Measurements from ENCODE around the gene LRCOL1. TPM values are rescaled to one million over a fixed set of nuclear protein-coding genes. Genes with fewer than 3 reads are reported as not detected.

The LRCOL1 gene
- total and polyA plus RNA-seq, 2 of the 8 experiments (the other 6 are each of a cell fraction or from before 2014, with no cell fraction given), result not detected

DNA sequence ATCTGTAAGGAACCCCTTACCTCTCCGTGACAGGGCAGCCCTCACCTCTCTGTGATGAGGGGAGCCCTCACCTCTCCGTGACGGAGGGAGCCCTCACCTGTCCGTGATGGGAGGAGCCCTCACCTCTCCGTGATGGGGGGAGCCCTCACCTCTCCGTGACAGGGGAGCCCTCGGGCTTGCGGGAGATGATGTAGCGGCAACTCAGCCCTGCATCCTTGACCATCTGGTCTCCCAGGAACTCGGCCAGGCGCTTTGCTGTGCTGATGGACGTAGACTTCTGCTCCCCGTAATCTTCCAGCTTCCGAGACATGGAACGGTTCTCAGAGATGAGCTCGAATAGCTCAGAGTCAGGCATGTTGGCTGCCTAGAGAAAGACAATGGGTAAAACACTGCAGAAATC lies 48.8 kb upstream of the LRCOL1 start:
- H4K5ac ChIP-seq (ENCODE audit: insufficient read length, low read depth, low read length), result no peak overlapping the region
- no peak overlapping the region for H3K4me3 ChIP-seq (ENCODE audit: extremely low read depth in 1 of 4, insufficient read depth in 2 of 4, low read depth in 3 of 4, low read length in 4 of 4)
- H4K8ac ChIP-seq (ENCODE audit: extremely low read depth, insufficient read depth, low read length), result no peak overlapping the region; the same call in 1 of the 2 replicates
- H3K27ac ChIP-seq (ENCODE audit: low read depth, low read length), result no peak overlapping the region
- WGBS, 2 experiments (ENCODE audit: extremely low coverage in 1 of 2, insufficient coverage in 1 of 2, insufficient read length in 1 of 2, insufficient replicate concordance in 2 of 2, low coverage in 1 of 2, low lambda C conversion rate in 2 of 2, missing lambda C conversion rate in 1 of 2), result 88% methylated on average over 16 of the region's 16 CpGs; no CpG with 5 or more reads in 1 of the 2 experiments
- H4K91ac ChIP-seq (replicated peaks; ENCODE audit: insufficient read length, low read length), result no peak overlapping the region
- no peak overlapping the region for H3K14ac ChIP-seq (ENCODE audit: insufficient read length)
- H2BK20ac ChIP-seq (ENCODE audit: low read length), result no peak overlapping the region
- no peak overlapping the region for H3K56ac ChIP-seq (replicated peaks; ENCODE audit: insufficient read length, low read depth, low read length)
- no peak overlapping the region for H3K4me2 ChIP-seq (ENCODE audit: insufficient read depth in 1 of 2, low read depth in 2 of 2, low read length in 2 of 2)
- H3K9ac ChIP-seq (replicated peaks in 1 of 4; ENCODE audit: extremely low read depth in 1 of 4, low read depth in 3 of 4, low read length in 3 of 4), result no peak overlapping the region
- no peaks in the 10 kb centered on the region; a peak in 1 of 7 replicates for H3K27me3 ChIP-seq (replicated peaks in 1 of 4; ENCODE audit: control insufficient read depth in 3 of 4, extremely low read depth in 1 of 4, insufficient read depth in 3 of 4, low read length in 3 of 4)
- H2BK120ac ChIP-seq (replicated peaks; ENCODE audit: low read depth, low read length), result no peak overlapping the region
- CTCF ChIA-PET (ENCODE audit: partially characterized antibody), result interaction anchor here (1.0 to 1.8 kb wide), 4 partner anchors 20 to 49 kb away, joined by 3 to 6 read pairs (median 4); partner anchors contain the start of gene LRCOL1
- peaks cover 52 to 89% (median 79%) of the 10 kb centered on the region in 4 experiments for H3K36me3 ChIP-seq (ENCODE audit: control insufficient read depth in 2 of 4, insufficient read depth in 4 of 4, low read length in 3 of 4)
- H3K4ac ChIP-seq (replicated peaks; ENCODE audit: insufficient read length, low read depth, low read length), result no peak overlapping the region
- no peaks in the 10 kb centered on the region for H3K9me3 ChIP-seq (ENCODE audit: insufficient read depth in 2 of 2, low read depth in 1 of 2, low read length in 1 of 2)
- POLR2A ChIA-PET (ENCODE audit: partially characterized antibody), result interaction anchor here (1.0 to 1.1 kb wide), 2 partner anchors 60 to 71 kb away, joined by 3 read pairs; no protein-coding TSS in a partner anchor
- FAIRE-seq, result no peak
- no peak overlapping the region for H2AK5ac ChIP-seq (ENCODE audit: low read depth, low read length)
- no peak overlapping the region for H3K18ac ChIP-seq (ENCODE audit: extremely low read depth, low read length)
- no peak overlapping the region for H2BK15ac ChIP-seq (ENCODE audit: low read length)
- H3K23ac ChIP-seq (ENCODE audit: insufficient read length), result no peak overlapping the region
- no peaks in the 10 kb centered on the region; a peak in 1 of 4 replicates for H3K79me2 ChIP-seq (ENCODE audit: control insufficient read depth in 1 of 2, insufficient read depth in 2 of 2, low read length in 2 of 2)
- no peak overlapping the region for H2AFZ ChIP-seq (ENCODE audit: low read length)
- H3K23me2 ChIP-seq (ENCODE audit: low read depth, low read length), result no peaks in the 10 kb centered on the region; the same call in 1 of the 2 replicates
- no peak overlapping the region for H2BK5ac ChIP-seq (ENCODE audit: low read depth, low read length)
- no peak for TF ChIP-seq SUZ12 (IDR thresholded peaks at IDR 0.05; ENCODE audit: low read length)
- TF ChIP-seq EP300 (IDR thresholded peaks at IDR 0.05; ENCODE audit: borderline replicate concordance in 1 of 2, low read depth in 2 of 2, low read length in 2 of 2), result no peak
- TF ChIP-seq RAD21 (IDR thresholded peaks at IDR 0.05 in 1 of 2, conservative IDR thresholded peaks at IDR 0.05 in 1 of 2; ENCODE audit: low read depth in 2 of 2, low read length in 2 of 2), result no peak
- TF ChIP-seq SP1 (IDR thresholded peaks at IDR 0.05; ENCODE audit: low read depth, low read length), result no peak
- no peak for TF ChIP-seq EGR1 (IDR thresholded peaks at IDR 0.05; ENCODE audit: borderline replicate concordance, low read depth, low read length)
- no peak for TF ChIP-seq JUND (IDR thresholded peaks at IDR 0.05; ENCODE audit: low read length)
- H2BK12ac ChIP-seq (ENCODE audit: low read depth, low read length), result no peak overlapping the region
- DNase-seq (ENCODE audit: low read depth in 1 of 2, low spot score in 2 of 2), result no peak
- H3K79me1 ChIP-seq (ENCODE audit: low read depth, low read length), result no peaks in the 10 kb centered on the region; the same call in 1 of the 2 replicates
- 0 out of 7 replicates have a peak, but pooled peaks cover 0 to 3% (median 0%) of the 10 kb centered on the region in 4 experiments for H3K4me1 ChIP-seq (replicated peaks in 1 of 4; ENCODE audit: control insufficient read depth in 3 of 4, insufficient read depth in 4 of 4, low read length in 3 of 4)
- peaks cover 10 to 13% of the 10 kb centered on the region in 2 experiments for H4K20me1 ChIP-seq (replicated peaks in 1 of 2; ENCODE audit: control insufficient read depth in 1 of 2, insufficient read depth in 2 of 2, low read length in 2 of 2)

Measured in H1 (cell line).